Measurements from ENCODE around the gene ANKRD18A. TPM values are rescaled to one million over a fixed set of nuclear protein-coding genes. Genes with fewer than 3 reads are reported as not detected.

The ANKRD18A gene
- total and polyA plus RNA-seq, 10 of the 15 experiments (the other 5 are each of a cell fraction or from before 2014, with no cell fraction given), result 0.37 TPM; not detected in 9

GRCh38 chr9:38668791-38669466 lies 48.5 kb upstream of the ANKRD18A start:
- BruUV-seq (replicated peaks), result no TSS peak
- in situ Hi-C loops (cut with MboI), result loop anchor here (5.0 kb wide), 1 partner anchor 33 kb away; no protein-coding TSS in a partner anchor
- SMC1A ChIA-PET (ENCODE audit: uncharacterized antibody, unreplicated experiment), result interaction anchor here (1.4 kb wide), 1 partner anchor 17 kb away, joined by 5 read pairs; no protein-coding TSS in a partner anchor
- no peak for FAIRE-seq
- H3K79me2 ChIP-seq (ENCODE audit: control insufficient read depth, insufficient read depth, low read length), result no peaks in the 10 kb centered on the region
- TF ChIP-seq, protein P1, sequence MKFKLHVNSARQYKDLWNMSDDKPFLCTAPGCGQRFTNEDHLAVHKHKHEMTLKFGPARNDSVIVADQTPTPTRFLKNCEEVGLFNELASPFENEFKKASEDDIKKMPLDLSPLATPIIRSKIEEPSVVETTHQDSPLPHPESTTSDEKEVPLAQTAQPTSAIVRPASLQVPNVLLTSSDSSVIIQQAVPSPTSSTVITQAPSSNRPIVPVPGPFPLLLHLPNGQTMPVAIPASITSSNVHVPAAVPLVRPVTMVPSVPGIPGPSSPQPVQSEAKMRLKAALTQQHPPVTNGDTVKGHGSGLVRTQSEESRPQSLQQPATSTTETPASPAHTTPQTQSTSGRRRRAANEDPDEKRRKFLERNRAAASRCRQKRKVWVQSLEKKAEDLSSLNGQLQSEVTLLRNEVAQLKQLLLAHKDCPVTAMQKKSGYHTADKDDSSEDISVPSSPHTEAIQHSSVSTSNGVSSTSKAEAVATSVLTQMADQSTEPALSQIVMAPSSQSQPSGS (IDR thresholded peaks at IDR 0.05; ENCODE audit: low read length), result no peak
- TF ChIP-seq SREBF1 (IDR thresholded peaks at IDR 0.05; ENCODE audit: low read length), result no peak
- TF ChIP-seq RFX5 (IDR thresholded peaks at IDR 0.05; ENCODE audit: low read depth, low read length), result no peak
- TF ChIP-seq, protein P2, sequence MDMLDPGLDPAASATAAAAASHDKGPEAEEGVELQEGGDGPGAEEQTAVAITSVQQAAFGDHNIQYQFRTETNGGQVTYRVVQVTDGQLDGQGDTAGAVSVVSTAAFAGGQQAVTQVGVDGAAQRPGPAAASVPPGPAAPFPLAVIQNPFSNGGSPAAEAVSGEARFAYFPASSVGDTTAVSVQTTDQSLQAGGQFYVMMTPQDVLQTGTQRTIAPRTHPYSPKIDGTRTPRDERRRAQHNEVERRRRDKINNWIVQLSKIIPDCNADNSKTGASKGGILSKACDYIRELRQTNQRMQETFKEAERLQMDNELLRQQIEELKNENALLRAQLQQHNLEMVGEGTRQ (IDR thresholded peaks at IDR 0.05; ENCODE audit: borderline replicate concordance, low read depth, low read length), result no peak
- TF ChIP-seq FOXM1 (IDR thresholded peaks at IDR 0.05; ENCODE audit: low read depth, low read length), result no peak
- no peak for TF ChIP-seq SPI1 (IDR thresholded peaks at IDR 0.05; ENCODE audit: borderline replicate concordance, insufficient read depth, low read depth, low read length)
- TF ChIP-seq, protein P3, sequence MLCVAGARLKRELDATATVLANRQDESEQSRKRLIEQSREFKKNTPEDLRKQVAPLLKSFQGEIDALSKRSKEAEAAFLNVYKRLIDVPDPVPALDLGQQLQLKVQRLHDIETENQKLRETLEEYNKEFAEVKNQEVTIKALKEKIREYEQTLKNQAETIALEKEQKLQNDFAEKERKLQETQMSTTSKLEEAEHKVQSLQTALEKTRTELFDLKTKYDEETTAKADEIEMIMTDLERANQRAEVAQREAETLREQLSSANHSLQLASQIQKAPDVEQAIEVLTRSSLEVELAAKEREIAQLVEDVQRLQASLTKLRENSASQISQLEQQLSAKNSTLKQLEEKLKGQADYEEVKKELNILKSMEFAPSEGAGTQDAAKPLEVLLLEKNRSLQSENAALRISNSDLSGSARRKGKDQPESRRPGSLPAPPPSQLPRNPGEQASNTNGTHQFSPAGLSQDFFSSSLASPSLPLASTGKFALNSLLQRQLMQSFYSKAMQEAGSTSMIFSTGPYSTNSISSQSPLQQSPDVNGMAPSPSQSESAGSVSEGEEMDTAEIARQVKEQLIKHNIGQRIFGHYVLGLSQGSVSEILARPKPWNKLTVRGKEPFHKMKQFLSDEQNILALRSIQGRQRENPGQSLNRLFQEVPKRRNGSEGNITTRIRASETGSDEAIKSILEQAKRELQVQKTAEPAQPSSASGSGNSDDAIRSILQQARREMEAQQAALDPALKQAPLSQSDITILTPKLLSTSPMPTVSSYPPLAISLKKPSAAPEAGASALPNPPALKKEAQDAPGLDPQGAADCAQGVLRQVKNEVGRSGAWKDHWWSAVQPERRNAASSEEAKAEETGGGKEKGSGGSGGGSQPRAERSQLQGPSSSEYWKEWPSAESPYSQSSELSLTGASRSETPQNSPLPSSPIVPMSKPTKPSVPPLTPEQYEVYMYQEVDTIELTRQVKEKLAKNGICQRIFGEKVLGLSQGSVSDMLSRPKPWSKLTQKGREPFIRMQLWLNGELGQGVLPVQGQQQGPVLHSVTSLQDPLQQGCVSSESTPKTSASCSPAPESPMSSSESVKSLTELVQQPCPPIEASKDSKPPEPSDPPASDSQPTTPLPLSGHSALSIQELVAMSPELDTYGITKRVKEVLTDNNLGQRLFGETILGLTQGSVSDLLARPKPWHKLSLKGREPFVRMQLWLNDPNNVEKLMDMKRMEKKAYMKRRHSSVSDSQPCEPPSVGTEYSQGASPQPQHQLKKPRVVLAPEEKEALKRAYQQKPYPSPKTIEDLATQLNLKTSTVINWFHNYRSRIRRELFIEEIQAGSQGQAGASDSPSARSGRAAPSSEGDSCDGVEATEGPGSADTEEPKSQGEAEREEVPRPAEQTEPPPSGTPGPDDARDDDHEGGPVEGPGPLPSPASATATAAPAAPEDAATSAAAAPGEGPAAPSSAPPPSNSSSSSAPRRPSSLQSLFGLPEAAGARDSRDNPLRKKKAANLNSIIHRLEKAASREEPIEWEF (IDR thresholded peaks at IDR 0.05; ENCODE audit: insufficient replicate concordance, low read depth, low read length), result no peak
- TF ChIP-seq ZNF217 (IDR thresholded peaks at IDR 0.05), result no peak
- TF ChIP-seq KAT2A (conservative IDR thresholded peaks at IDR 0.05; ENCODE audit: control insufficient read depth, low read depth, low read length), result no peak
- TF ChIP-seq RB1 (IDR thresholded peaks at IDR 0.05; ENCODE audit: borderline replicate concordance), result no peak
- TF ChIP-seq MXI1 (IDR thresholded peaks at IDR 0.05; ENCODE audit: low read depth, low read length), result no peak
- no peak for TF ChIP-seq TAF1 (IDR thresholded peaks at IDR 0.05; ENCODE audit: borderline replicate concordance, low read depth, low read length)
- no peak for TF ChIP-seq ZNF384 (IDR thresholded peaks at IDR 0.05; ENCODE audit: borderline replicate concordance, low read depth, low read length)
- no peak for TF ChIP-seq SMAD1 (IDR thresholded peaks at IDR 0.05; ENCODE audit: low read depth, partially characterized antibody)
- H3K4me2 ChIP-seq (ENCODE audit: control insufficient read depth, insufficient read depth), result no peak overlapping the region
- RAD21 ChIA-PET (ENCODE audit: unreplicated experiment), result no interaction called here
- CTCF ChIA-PET, result no interaction called here
- no peaks in the 10 kb centered on the region for H4K20me1 ChIP-seq (ENCODE audit: control insufficient read depth, insufficient read depth)
- no peaks in the 10 kb centered on the region for H3K36me3 ChIP-seq (ENCODE audit: control insufficient read depth in 2 of 2, insufficient read depth in 2 of 2, low read length in 1 of 2)
- H3K4me1 ChIP-seq (ENCODE audit: control insufficient read depth, insufficient read depth, low read length), result peaks cover 8% of the 10 kb centered on the region
- H3K9me3 ChIP-seq (replicated peaks; ENCODE audit: control insufficient read depth, insufficient read depth, low read length), result no peaks in the 10 kb centered on the region
- H2AFZ ChIP-seq (ENCODE audit: control insufficient read depth, low read depth, low read length), result no peak overlapping the region
- H3K4me3 ChIP-seq, result no peak overlapping the region
- no peaks in the 10 kb centered on the region for H3K27me3 ChIP-seq (replicated peaks in 1 of 2; ENCODE audit: control insufficient read depth in 2 of 2, insufficient read depth in 2 of 2, low read length in 1 of 2)
- no peak for DNase-seq (ENCODE audit: low read depth, low spot score)
- intact Hi-C loops (cut with micrococcal nuclease; ENCODE audit: unreplicated experiment), result no loop called here
- no peak overlapping the region for H3K27ac ChIP-seq (ENCODE audit: control insufficient read depth, insufficient read depth)
- WGBS (ENCODE audit: insufficient coverage, insufficient replicate concordance, low lambda C conversion rate, missing lambda C conversion rate), result 55% methylated on average over 10 of the region's 10 CpGs
- no peak overlapping the region for H3K9ac ChIP-seq (ENCODE audit: control insufficient read depth, insufficient read depth, low read length)
- no peak for ATAC-seq
- POLR2A ChIA-PET, result no interaction called here

All from GM12878 (cell line).